ENCODE results near the gene CUL1.

CUL1 gene

GRCh38 chr7:148670807-148671206 lies 27.9 kb upstream of the CUL1 start:
- H3K9me3 ChIP-seq (ENCODE audit: control insufficient read depth, low read length): no peaks in the 10 kb centered on the region
- no peak overlapping the region for H3K4me2 ChIP-seq (ENCODE audit: low read length)
- no peak overlapping the region for H3K27ac ChIP-seq
- H3K9ac ChIP-seq: no peak overlapping the region
- no peaks in the 10 kb centered on the region for H3K4me1 ChIP-seq
- no peaks in the 10 kb centered on the region for H3K79me2 ChIP-seq
- H3K27me3 ChIP-seq (ENCODE audit: control insufficient read depth, insufficient read depth, low read length): no peaks in the 10 kb centered on the region
- no peak for TF ChIP-seq CTCF (IDR thresholded peaks at IDR 0.05)
- H3K36me3 ChIP-seq (ENCODE audit: control insufficient read depth, insufficient read depth, low read length): no peaks in the 10 kb centered on the region
- no peak overlapping the region for H2AFZ ChIP-seq
- no peak overlapping the region for H3K4me3 ChIP-seq (ENCODE audit: low read depth, low read length)

DNA sequence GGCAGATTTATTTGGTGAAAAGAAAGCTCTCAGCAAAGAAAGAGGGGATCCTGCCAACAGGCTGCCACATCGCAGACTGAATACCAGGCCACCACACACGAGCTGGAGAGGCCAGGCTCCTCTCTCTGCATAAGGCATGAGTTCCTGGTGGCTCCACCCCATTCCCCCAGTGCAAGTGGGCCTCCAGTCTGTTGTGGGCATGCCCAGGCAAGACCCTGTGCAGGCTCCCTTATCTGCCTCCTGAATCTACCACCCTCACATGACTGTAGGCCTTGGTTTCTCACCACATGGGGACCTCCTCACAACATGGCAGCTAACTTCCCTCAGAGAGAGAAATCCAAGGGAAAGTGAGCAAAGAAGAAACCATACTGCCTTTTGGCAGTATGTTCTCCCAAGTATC lies 26.7 kb upstream of the CUL1 start:
- no peaks in the 10 kb centered on the region for H3K4me1 ChIP-seq
- no peaks in the 10 kb centered on the region for H3K36me3 ChIP-seq (ENCODE audit: control insufficient read depth, insufficient read depth, low read length)
- no peak for TF ChIP-seq CTCF (IDR thresholded peaks at IDR 0.05)
- H3K27me3 ChIP-seq (ENCODE audit: control insufficient read depth, insufficient read depth, low read length): no peaks in the 10 kb centered on the region
- no peaks in the 10 kb centered on the region for H3K9me3 ChIP-seq (ENCODE audit: control insufficient read depth, low read length)
- H3K4me3 ChIP-seq (ENCODE audit: low read depth, low read length): no peak overlapping the region
- no peaks in the 10 kb centered on the region for H3K79me2 ChIP-seq
- no peak overlapping the region for H2AFZ ChIP-seq
- H3K4me2 ChIP-seq (ENCODE audit: low read length): no peak overlapping the region
- no peak overlapping the region for H3K27ac ChIP-seq
- no peak overlapping the region for H3K9ac ChIP-seq

- no peaks in the 10 kb centered on the region for H3K9me3 ChIP-seq (ENCODE audit: control insufficient read depth, low read length)
- H3K79me2 ChIP-seq: no peaks in the 10 kb centered on the region
- H3K4me2 ChIP-seq (ENCODE audit: low read length): no peak overlapping the region
- H3K4me3 ChIP-seq (ENCODE audit: low read depth, low read length): no peak overlapping the region
- no peak overlapping the region for H3K9ac ChIP-seq
- no peaks in the 10 kb centered on the region for H3K4me1 ChIP-seq
- H3K36me3 ChIP-seq (ENCODE audit: control insufficient read depth, insufficient read depth, low read length): no peaks in the 10 kb centered on the region
- no peak overlapping the region for H3K27ac ChIP-seq
- no peak overlapping the region for H2AFZ ChIP-seq
- no peaks in the 10 kb centered on the region for H3K27me3 ChIP-seq (ENCODE audit: control insufficient read depth, insufficient read depth, low read length)
- TF ChIP-seq CTCF (IDR thresholded peaks at IDR 0.05): no peak
Measured at GRCh38 chr7:148674689-148675088, 24.0 kb upstream of the CUL1 start.

DNA sequence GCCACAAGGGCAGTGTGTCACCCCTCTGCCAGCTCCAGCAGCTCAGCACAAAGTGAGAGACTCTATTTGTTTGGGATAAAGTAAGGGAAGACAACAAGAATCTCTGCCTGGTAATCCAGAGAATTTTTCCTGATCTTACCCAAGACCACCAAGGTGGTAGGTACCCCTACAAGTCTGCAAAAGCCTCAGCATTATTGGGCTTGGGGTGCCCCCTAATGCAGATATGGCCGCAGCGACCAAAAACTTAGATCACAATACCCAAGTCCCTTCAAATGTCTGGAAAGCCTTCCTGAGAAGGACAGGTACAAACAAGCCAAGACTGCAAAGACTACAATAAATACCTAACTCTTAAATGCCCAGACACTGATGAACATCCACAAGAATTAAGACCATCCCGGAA lies 22.4 kb upstream of the CUL1 start:
- TF ChIP-seq CTCF (IDR thresholded peaks at IDR 0.05): no peak
- H3K36me3 ChIP-seq (ENCODE audit: control insufficient read depth, insufficient read depth, low read length): no peaks in the 10 kb centered on the region
- no peak overlapping the region for H3K9ac ChIP-seq
- H3K4me1 ChIP-seq: no peaks in the 10 kb centered on the region
- H3K9me3 ChIP-seq (ENCODE audit: control insufficient read depth, low read length): no peaks in the 10 kb centered on the region
- H3K4me3 ChIP-seq (ENCODE audit: low read depth, low read length): no peak overlapping the region
- H2AFZ ChIP-seq: no peak overlapping the region
- no peak overlapping the region for H3K27ac ChIP-seq
- no peaks in the 10 kb centered on the region for H3K27me3 ChIP-seq (ENCODE audit: control insufficient read depth, insufficient read depth, low read length)
- H3K4me2 ChIP-seq (ENCODE audit: low read length): no peak overlapping the region
- no peaks in the 10 kb centered on the region for H3K79me2 ChIP-seq

- no peaks in the 10 kb centered on the region for H3K36me3 ChIP-seq (ENCODE audit: control insufficient read depth, insufficient read depth, low read length)
- no peak overlapping the region for H2AFZ ChIP-seq
- TF ChIP-seq CTCF (IDR thresholded peaks at IDR 0.05): no peak
- H3K9ac ChIP-seq: no peak overlapping the region
- no peaks in the 10 kb centered on the region for H3K4me1 ChIP-seq
- H3K79me2 ChIP-seq: no peaks in the 10 kb centered on the region
- H3K27me3 ChIP-seq (ENCODE audit: control insufficient read depth, insufficient read depth, low read length): no peaks in the 10 kb centered on the region
- no peak overlapping the region for H3K27ac ChIP-seq
- no peak overlapping the region for H3K4me3 ChIP-seq (ENCODE audit: low read depth, low read length)
- no peaks in the 10 kb centered on the region for H3K9me3 ChIP-seq (ENCODE audit: control insufficient read depth, low read length)
- no peak overlapping the region for H3K4me2 ChIP-seq (ENCODE audit: low read length)
Measured at GRCh38 chr7:148681821-148682220, 16.9 kb upstream of the CUL1 start.
